Ishikawa (cell line): ENCODE measurements around the gene TES.

Source experiments
- CREB1 ChIP-seq: IDR thresholded peaks from 2 replicates; pipeline ENCODE4 v1.6.1; 2012; ENCODE audit warnings: low read depth
- EGR1 ChIP-seq: IDR thresholded peaks from 2 replicates; pipeline ENCODE4 v1.6.1; 2012
- EP300 ChIP-seq: IDR thresholded peaks from 2 replicates; pipeline ENCODE4 v1.6.1; 2012; ENCODE audit warnings: borderline replicate concordance
- FOXM1 ChIP-seq: IDR thresholded peaks from 2 replicates; pipeline ENCODE4 v1.6.1; 2012; ENCODE audit warnings: low read depth, borderline replicate concordance
- NFIC ChIP-seq: IDR thresholded peaks from 2 replicates; pipeline ENCODE4 v1.6.1; 2012
- RAD21 ChIP-seq: IDR thresholded peaks from 2 replicates; pipeline ENCODE4 v1.6.1; 2012; ENCODE audit warnings: low read depth
- TAF1 ChIP-seq: IDR thresholded peaks from 2 replicates; pipeline ENCODE4 v1.6.1; 2012; ENCODE audit warnings: low read depth, mild to moderate bottlenecking
- TCF12 ChIP-seq: IDR thresholded peaks from 2 replicates; pipeline ENCODE4 v1.6.1; 2012; ENCODE audit warnings: low read depth
- TEAD4 ChIP-seq: IDR thresholded peaks from 2 replicates; pipeline ENCODE4 v1.6.1; 2012
- USF1 ChIP-seq: IDR thresholded peaks from 2 replicates; pipeline ENCODE4 v1.6.1; 2012
- YY1 ChIP-seq: IDR thresholded peaks from 2 replicates; pipeline ENCODE4 v1.6.1; 2012; ENCODE audit warnings: low read depth
- ZBTB7A ChIP-seq: IDR thresholded peaks from 2 replicates; pipeline ENCODE4 v1.6.1; 2012; ENCODE audit warnings: low read depth
- TF ChIP-seq, protein P1 (sequence below): IDR thresholded peaks from 2 replicates; pipeline ENCODE4 v1.6.1; 2012; ENCODE audit warnings: low read depth, mild to moderate bottlenecking

- no peak for TF ChIP-seq ZBTB7A
- no peak for TF ChIP-seq NFIC
- no peak for TF ChIP-seq TAF1
- TF ChIP-seq CREB1, result no peak
- TF ChIP-seq TCF12, result no peak
- no peak for TF ChIP-seq RAD21
- TF ChIP-seq YY1, result no peak
- no peak for TF ChIP-seq EGR1
- TF ChIP-seq, protein P1, sequence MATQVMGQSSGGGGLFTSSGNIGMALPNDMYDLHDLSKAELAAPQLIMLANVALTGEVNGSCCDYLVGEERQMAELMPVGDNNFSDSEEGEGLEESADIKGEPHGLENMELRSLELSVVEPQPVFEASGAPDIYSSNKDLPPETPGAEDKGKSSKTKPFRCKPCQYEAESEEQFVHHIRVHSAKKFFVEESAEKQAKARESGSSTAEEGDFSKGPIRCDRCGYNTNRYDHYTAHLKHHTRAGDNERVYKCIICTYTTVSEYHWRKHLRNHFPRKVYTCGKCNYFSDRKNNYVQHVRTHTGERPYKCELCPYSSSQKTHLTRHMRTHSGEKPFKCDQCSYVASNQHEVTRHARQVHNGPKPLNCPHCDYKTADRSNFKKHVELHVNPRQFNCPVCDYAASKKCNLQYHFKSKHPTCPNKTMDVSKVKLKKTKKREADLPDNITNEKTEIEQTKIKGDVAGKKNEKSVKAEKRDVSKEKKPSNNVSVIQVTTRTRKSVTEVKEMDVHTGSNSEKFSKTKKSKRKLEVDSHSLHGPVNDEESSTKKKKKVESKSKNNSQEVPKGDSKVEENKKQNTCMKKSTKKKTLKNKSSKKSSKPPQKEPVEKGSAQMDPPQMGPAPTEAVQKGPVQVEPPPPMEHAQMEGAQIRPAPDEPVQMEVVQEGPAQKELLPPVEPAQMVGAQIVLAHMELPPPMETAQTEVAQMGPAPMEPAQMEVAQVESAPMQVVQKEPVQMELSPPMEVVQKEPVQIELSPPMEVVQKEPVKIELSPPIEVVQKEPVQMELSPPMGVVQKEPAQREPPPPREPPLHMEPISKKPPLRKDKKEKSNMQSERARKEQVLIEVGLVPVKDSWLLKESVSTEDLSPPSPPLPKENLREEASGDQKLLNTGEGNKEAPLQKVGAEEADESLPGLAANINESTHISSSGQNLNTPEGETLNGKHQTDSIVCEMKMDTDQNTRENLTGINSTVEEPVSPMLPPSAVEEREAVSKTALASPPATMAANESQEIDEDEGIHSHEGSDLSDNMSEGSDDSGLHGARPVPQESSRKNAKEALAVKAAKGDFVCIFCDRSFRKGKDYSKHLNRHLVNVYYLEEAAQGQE, result no peak
- TF ChIP-seq TEAD4, result no peak
- TF ChIP-seq FOXM1, result no peak
- no peak for TF ChIP-seq EP300
- TF ChIP-seq USF1, result no peak
Observed at GRCh38 chr7:116229366-116229765, 19.0 kb downstream of the TES start.
